CD4-positive, alpha-beta memory T cell (primary cell): ENCODE data around the gene BCL10. TPM values are rescaled to one million over a fixed set of nuclear protein-coding genes. Genes with fewer than 3 reads are reported as not detected.

Experiments used
- CTCF ChIA-PET: fragments of 350-600 bp; sonication (Branson Sonifier 250); formaldehyde crosslinking; loops from one replicate; lab custom pipeline; 2021; ENCODE audit warnings: inconsistent platforms; ENCODE audit not compliant: partially characterized antibody; lab: Charles Lee
- POLR2A ChIA-PET: fragments of 350-600 bp; sonication (Branson Sonifier 250); formaldehyde crosslinking; loops from one replicate; lab custom pipeline; 2021; ENCODE audit not compliant: partially characterized antibody; lab: Charles Lee
- DNase-seq, 5 donors: peaks; one replicate each; pipeline versions ENCODE4 v3.0.0 to v3.0.0-alpha.2; 2020 to 2022; ENCODE audit warnings: mixed read lengths in 1 of 5
- H3K27ac ChIP-seq: one replicate; pipeline ENCODE4 v1.7.0; 2013; ENCODE audit warnings: low read depth, low read length
- H3K27me3 ChIP-seq: 2 replicates; pipeline ENCODE4 v1.7.0; 2013; ENCODE audit warnings: mild to moderate bottlenecking, low read length, moderate library complexity; ENCODE audit not compliant: insufficient read depth
- H3K36me3 ChIP-seq: 2 replicates; pipeline ENCODE4 v1.7.0; 2013; ENCODE audit warnings: mild to moderate bottlenecking, low read length, moderate library complexity; ENCODE audit not compliant: insufficient read depth
- H3K4me1 ChIP-seq: 2 replicates; pipeline ENCODE4 v1.7.0; 2013; ENCODE audit warnings: mild to moderate bottlenecking, low read length, moderate library complexity; ENCODE audit not compliant: insufficient read depth
- H3K4me3 ChIP-seq, 2 donors: one replicate each; pipeline ENCODE4 v1.7.0; 2013; ENCODE audit warnings: low read length in 2 of 2, mild to moderate bottlenecking in 1 of 2
- H3K9me3 ChIP-seq, 2 donors: one replicate each; pipeline ENCODE4 v1.7.0; 2013; ENCODE audit warnings: low read length in 2 of 2, control low read depth in 1 of 2; ENCODE audit not compliant: control insufficient read depth in 1 of 2
- H3K27ac Mint-ChIP-seq, 7 donors: one replicate each; pipeline ENCODE4 v1.8.0; 2020 to 2021; ENCODE audit warnings: mixed read lengths in 7 of 7, mild to moderate bottlenecking in 6 of 7, inconsistent platforms in 3 of 7, moderate library complexity in 3 of 7
- H3K27me3 Mint-ChIP-seq, 2 donors: one replicate each; pipeline ENCODE4 v1.8.0; 2020 to 2021; ENCODE audit warnings: mixed read lengths in 2 of 2
- H3K36me3 Mint-ChIP-seq, 2 donors: one replicate each; pipeline ENCODE4 v1.8.0; 2020 to 2021; ENCODE audit warnings: mixed read lengths in 2 of 2, inconsistent platforms in 1 of 2, mild to moderate bottlenecking in 1 of 2
- H3K4me1 Mint-ChIP-seq, 4 donors: one replicate each; pipeline ENCODE4 v1.8.0; 2020 to 2021; ENCODE audit warnings: mixed read lengths in 4 of 4, mild to moderate bottlenecking in 1 of 4
- H3K4me3 Mint-ChIP-seq, 8 donors: one replicate each; pipeline ENCODE4 v1.8.0; 2020 to 2021; ENCODE audit warnings: mixed read lengths in 8 of 8, mild to moderate bottlenecking in 7 of 8, moderate library complexity in 6 of 8, inconsistent platforms in 3 of 8
- H3K9me3 Mint-ChIP-seq, 8 donors: one replicate each; pipeline ENCODE4 v1.8.0; 2020 to 2021; ENCODE audit warnings: mixed read lengths in 8 of 8, mild to moderate bottlenecking in 5 of 8, inconsistent platforms in 3 of 8, moderate library complexity in 1 of 8
- intact Hi-C: fragments of 100-400 bp; cut with micrococcal nuclease; formaldehyde crosslinking; loops from one replicate; pipeline ENCODE4 v1.15.1; 2023
- polyA plus RNA-seq, 2 donors: library from polyadenylated mRNA; unstranded; fragments of 300-500 nt; fragmentation: Illumina TruSeq; gene quantifications; one replicate each; pipeline ENCODE4 v1.2.3, GENCODE V29; 2021
- total RNA-seq, 2 experiments: library from RNA; stranded (reverse); gene quantifications; one replicate each; pipeline ENCODE4 v1.2.3, GENCODE V29; 2021

BCL10 gene
- total and polyA plus RNA-seq, 4 experiments from 2014 or later: 21.2 to 37.0 (median 30.8) TPM

GRCh38 chr1:85228972-85229371, 47.5 kb downstream of the BCL10 start:
- Histone ChIP-seq H3K4me3 (no peak overlapping the region), H3K36me3 (no peaks in the 10 kb centered on the region), H3K4me1 (no peaks in the 10 kb centered on the region), H3K27me3 (no peaks in the 10 kb centered on the region), H3K9me3 (no peaks in the 10 kb centered on the region), H3K27ac (no peak overlapping the region)
- no peaks in the 10 kb centered on the region for H3K27me3 Mint-ChIP-seq
- no peaks in the 10 kb centered on the region for H3K4me1 Mint-ChIP-seq
- H3K9me3 Mint-ChIP-seq: no peaks in the 10 kb centered on the region
- no peak for DNase-seq
- CTCF ChIA-PET: interaction anchor here (1.0 to 3.5 kb wide), 2 partner anchors 27 to 30 kb away, joined by 4 to 12 read pairs; partner anchors contain the start of gene C1orf52
- H3K27ac Mint-ChIP-seq: no peak overlapping the region
- no peak overlapping the region for H3K4me3 Mint-ChIP-seq
- intact Hi-C loops: no loop called here
- no peaks in the 10 kb centered on the region for H3K36me3 Mint-ChIP-seq
- POLR2A ChIA-PET: interaction anchor here (0.6 kb wide), 1 partner anchor 281 kb away, joined by 3 read pairs; no protein-coding TSS in a partner anchor

- H3K4me3 ChIP-seq: no peak overlapping the region
- H3K27me3 ChIP-seq: no peaks in the 10 kb centered on the region
- POLR2A ChIA-PET: no interaction called here
- no peaks in the 10 kb centered on the region for H3K36me3 Mint-ChIP-seq
- DNase-seq: no peak
- peaks cover 0 to 4% of the 10 kb centered on the region in 2 donors for H3K27me3 Mint-ChIP-seq
- H3K4me3 Mint-ChIP-seq: no peak overlapping the region
- H3K4me1 ChIP-seq: no peaks in the 10 kb centered on the region
- no peaks in the 10 kb centered on the region for H3K9me3 Mint-ChIP-seq
- CTCF ChIA-PET: interaction anchor here (0.6 to 1.4 kb wide), 3 partner anchors 10 to 23 kb away, joined by 3 read pairs; no protein-coding TSS in a partner anchor
- intact Hi-C loops: no loop called here
- no peaks in the 10 kb centered on the region for H3K4me1 Mint-ChIP-seq
- H3K27ac Mint-ChIP-seq: no peak overlapping the region
- H3K9me3 ChIP-seq: no peaks in the 10 kb centered on the region
- H3K27ac ChIP-seq: no peak overlapping the region
- no peaks in the 10 kb centered on the region for H3K36me3 ChIP-seq
Measured at GRCh38 chr1:85225624-85226380, 50.6 kb downstream of the BCL10 start.

- Mint-ChIP-seq H3K27ac (no peak overlapping the region), H3K27me3 (peaks cover 2 to 4% of the 10 kb centered on the region in 2 donors), H3K9me3 (no peaks in the 10 kb centered on the region), H3K4me1 (no peaks in the 10 kb centered on the region), H3K36me3 (no peaks in the 10 kb centered on the region), H3K4me3 (no peak overlapping the region)
- intact Hi-C loops: no loop called here
- CTCF ChIA-PET: interaction anchor here (1.0 to 1.4 kb wide), 2 partner anchors 15 to 188 kb away, joined by 3 read pairs; no protein-coding TSS in a partner anchor
- Histone ChIP-seq H3K9me3 (no peaks in the 10 kb centered on the region), H3K4me1 (no peaks in the 10 kb centered on the region), H3K27ac (no peak overlapping the region), H3K27me3 (no peaks in the 10 kb centered on the region), H3K4me3 (no peak overlapping the region), H3K36me3 (no peaks in the 10 kb centered on the region)
- POLR2A ChIA-PET: no interaction called here
- DNase-seq: no peak
Measured at GRCh38 chr1:85224734-85225623, 51.5 kb downstream of the BCL10 start.

- Histone ChIP-seq H3K27me3 (no peaks in the 10 kb centered on the region), H3K4me1 (no peaks in the 10 kb centered on the region), H3K36me3 (no peaks in the 10 kb centered on the region), H3K4me3 (no peak overlapping the region), H3K27ac (no peak overlapping the region), H3K9me3 (no peaks in the 10 kb centered on the region)
- H3K27ac Mint-ChIP-seq: no peak overlapping the region
- CTCF ChIA-PET: interaction anchor here (1.0 to 1.4 kb wide), 2 partner anchors 16 to 187 kb away, joined by 3 read pairs; no protein-coding TSS in a partner anchor
- no peak overlapping the region for H3K4me3 Mint-ChIP-seq
- POLR2A ChIA-PET: no interaction called here
- H3K36me3 Mint-ChIP-seq: no peaks in the 10 kb centered on the region
- no peaks in the 10 kb centered on the region for H3K4me1 Mint-ChIP-seq
- DNase-seq: no peak
- intact Hi-C loops: no loop called here
- no peaks in the 10 kb centered on the region for H3K9me3 Mint-ChIP-seq
- H3K27me3 Mint-ChIP-seq: peaks cover 4 to 6% of the 10 kb centered on the region in 2 donors
Measured at GRCh38 chr1:85224295-85224694, 52.1 kb downstream of the BCL10 start.

- Histone ChIP-seq H3K27me3 (no peaks in the 10 kb centered on the region), H3K27ac (no peak overlapping the region), H3K9me3 (no peaks in the 10 kb centered on the region), H3K4me1 (no peaks in the 10 kb centered on the region), H3K4me3 (no peak overlapping the region), H3K36me3 (no peaks in the 10 kb centered on the region)
- H3K4me3 Mint-ChIP-seq: no peak overlapping the region
- peaks cover 7 to 10% of the 10 kb centered on the region in 2 donors for H3K27me3 Mint-ChIP-seq
- CTCF ChIA-PET: no interaction called here
- POLR2A ChIA-PET: no interaction called here
- H3K4me1 Mint-ChIP-seq: no peaks in the 10 kb centered on the region
- no peak overlapping the region for H3K27ac Mint-ChIP-seq
- H3K36me3 Mint-ChIP-seq: no peaks in the 10 kb centered on the region
- H3K9me3 Mint-ChIP-seq: no peaks in the 10 kb centered on the region
- intact Hi-C loops: no loop called here
- no peak for DNase-seq
Measured at GRCh38 chr1:85223334-85223733, 53.1 kb downstream of the BCL10 start.

- ChIA-PET POLR2A (no interaction called here), CTCF (no interaction called here)
- H3K36me3 ChIP-seq: no peaks in the 10 kb centered on the region
- no peak overlapping the region for H3K4me3 ChIP-seq
- no peak for DNase-seq
- Mint-ChIP-seq H3K4me3 (no peak overlapping the region), H3K9me3 (peaks cover 0 to 2% (median 0%) of the 10 kb centered on the region in 8 donors), H3K27me3 (peaks cover 10 to 16% of the 10 kb centered on the region in 2 donors), H3K27ac (peak overlapping the region in 2 of 7 donors; percentile 1 to 57), H3K36me3 (no peaks in the 10 kb centered on the region), H3K4me1 (no peaks in the 10 kb centered on the region)
- intact Hi-C loops: no loop called here
- no peak overlapping the region for H3K27ac ChIP-seq
- no peaks in the 10 kb centered on the region for H3K4me1 ChIP-seq
- H3K27me3 ChIP-seq: no peaks in the 10 kb centered on the region
- no peaks in the 10 kb centered on the region for H3K9me3 ChIP-seq
Measured at GRCh38 chr1:85220756-85221201, 55.7 kb downstream of the BCL10 start.
